HL-60/S4 (cell line): ENCODE data around the gene ACER1.

Source experiments
- in situ Hi-C: fragments of 300-500 bp; cut with MboI; formaldehyde crosslinking; loops from 2 replicates; pipeline ENCODE4 v1.14.3; 2022; ENCODE audit warnings: low sequenced_read_pairs

ACER1 gene

DNA sequence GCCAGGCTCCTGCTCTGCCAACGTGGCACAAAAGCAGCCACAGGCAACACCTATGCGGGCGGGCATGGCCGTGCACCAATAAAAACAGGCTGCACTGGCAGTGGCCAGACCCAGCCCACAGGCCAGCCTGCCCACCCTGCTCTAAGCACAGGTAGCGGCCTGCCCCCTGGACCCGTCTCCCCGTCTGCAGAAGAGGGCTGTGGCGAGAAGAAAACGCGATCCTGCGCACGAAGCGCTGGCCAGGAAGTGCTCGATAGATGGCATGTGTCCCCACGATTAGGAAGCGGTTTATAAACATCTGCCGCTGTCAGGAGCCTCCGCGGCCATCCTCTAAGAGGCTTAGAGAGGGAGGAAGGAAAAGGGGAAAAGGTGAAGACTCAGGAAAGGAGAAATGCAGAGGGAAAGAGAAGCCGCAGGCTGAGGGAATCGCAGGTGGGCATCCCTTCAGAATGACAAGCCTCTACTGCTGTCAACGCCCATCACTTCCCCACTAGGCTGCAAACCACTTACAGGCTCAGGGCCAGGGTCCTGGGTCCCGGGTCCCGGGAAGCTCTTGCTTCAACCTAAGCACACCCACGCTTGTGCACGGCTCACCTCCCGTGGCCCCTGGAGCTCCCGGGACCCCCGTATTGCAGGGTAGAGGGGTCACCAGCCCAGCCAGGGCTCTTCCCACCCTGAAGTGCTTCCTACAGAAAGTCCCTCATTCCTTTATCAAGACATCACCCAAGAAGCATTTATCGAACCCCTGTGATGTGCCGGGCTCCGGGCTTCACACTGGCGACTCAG lies 64.1 kb downstream of the ACER1 start:
- in situ Hi-C loops = no loop called here

GRCh38 chr19:6268382-6268771 lies 65.0 kb downstream of the ACER1 start:
- in situ Hi-C loops = no loop called here

- in situ Hi-C loops = no loop called here
Observed at GRCh38 chr19:6267552-6268381, 65.6 kb downstream of the ACER1 start.

GRCh38 chr19:6264803-6265202 lies 68.6 kb downstream of the ACER1 start:
- in situ Hi-C loops = no loop called here

DNA sequence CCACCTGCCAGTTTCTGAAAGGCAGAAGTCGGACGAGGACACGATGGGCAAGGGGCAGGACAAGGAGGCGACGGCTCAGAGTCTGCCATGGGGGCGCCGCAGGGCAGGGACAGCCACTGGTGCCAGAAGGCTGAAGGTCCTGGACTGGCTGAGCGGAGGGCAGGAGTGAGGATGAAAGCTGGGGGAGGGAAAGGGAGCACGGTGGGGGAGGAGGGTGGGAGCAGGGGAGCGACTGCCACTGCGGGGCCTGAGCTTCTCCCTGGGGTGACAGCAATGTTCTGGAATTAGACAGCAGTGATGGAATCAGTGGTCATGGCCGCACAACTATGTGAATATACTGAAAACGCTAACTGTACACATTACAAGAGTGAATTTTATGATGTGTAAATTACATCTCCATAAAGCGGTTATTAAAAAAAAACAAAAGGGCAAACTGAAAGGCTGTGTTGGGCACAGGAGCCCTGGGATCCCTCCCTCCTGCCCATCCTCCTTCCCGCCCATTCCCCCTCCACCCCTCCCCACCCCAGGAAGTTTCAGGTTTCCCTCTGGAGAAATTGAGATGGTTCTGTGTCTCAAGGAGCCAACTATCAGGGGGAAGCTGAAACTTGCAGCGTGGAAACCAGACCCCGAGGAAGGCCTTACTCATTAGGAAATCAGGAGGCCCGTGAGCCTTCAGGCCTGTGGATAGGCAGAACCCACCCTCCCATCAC lies 69.5 kb downstream of the ACER1 start:
- in situ Hi-C loops = no loop called here

DNA sequence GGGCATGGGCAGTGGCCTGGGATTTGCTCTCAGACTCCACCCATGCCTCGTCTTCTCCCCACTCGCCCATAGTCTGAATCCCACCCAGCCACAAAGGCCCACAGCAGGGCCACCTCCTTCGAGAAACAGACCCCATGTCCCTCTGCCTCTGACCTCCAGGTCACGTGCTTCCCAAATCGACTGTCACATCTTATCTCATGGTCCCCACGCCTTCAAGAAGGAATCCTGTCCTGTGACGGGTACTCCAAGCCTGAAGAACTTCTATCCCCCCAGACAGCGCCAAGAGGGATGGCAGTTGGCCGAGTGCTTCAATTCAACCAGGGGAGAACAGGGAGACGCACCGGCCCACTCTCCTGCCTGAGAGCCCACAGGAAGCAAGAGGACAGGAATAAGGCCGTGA lies 70.1 kb downstream of the ACER1 start:
- in situ Hi-C loops = no loop called here

DNA sequence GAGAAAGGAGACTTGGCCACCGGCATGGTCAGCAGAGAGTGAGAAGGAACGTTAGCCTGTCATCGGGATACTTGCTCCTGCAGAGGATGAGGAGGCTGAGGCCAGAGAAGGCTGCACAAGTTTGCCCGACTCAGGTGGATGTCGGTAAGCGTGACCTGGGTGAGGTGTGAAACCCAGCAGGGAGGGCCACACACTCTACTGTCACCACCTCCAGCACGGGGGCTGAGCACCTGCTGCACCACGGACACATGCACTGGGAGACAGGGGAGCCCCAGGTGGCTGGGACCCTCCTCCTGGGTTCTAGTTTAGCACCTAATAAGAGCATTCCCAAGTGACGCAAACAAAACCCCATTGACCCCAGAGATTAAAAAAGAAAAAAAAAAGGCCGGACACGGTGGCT lies 70.9 kb downstream of the ACER1 start:
- in situ Hi-C loops = no loop called here

- in situ Hi-C loops = no loop called here
Observed at GRCh38 chr19:6261883-6262282, 71.5 kb downstream of the ACER1 start.

GRCh38 chr19:6260912-6261650 lies 72.3 kb downstream of the ACER1 start:
- in situ Hi-C loops = no loop called here

DNA sequence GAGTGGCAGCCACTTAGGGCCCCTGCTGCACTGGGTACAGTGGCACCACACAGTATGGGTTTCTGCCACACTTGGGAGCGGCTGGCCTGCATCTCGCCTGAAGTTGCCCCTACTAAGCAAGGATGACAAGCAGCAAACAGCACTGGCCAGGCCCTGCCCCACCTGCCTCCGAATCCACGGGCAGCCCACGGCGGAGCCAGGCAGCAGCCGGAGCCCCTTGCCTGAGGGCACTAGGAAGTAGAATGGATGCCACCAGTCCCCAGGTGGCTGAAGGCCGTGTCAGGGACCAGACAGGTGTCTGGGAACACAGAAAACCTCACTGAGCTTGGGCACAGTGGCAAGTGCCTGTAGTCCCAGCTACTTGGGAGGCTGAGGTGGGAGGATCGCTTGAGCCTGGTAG lies 73.0 kb downstream of the ACER1 start:
- in situ Hi-C loops = no loop called here

- in situ Hi-C loops = no loop called here
Observed at GRCh38 chr19:6259312-6259861, 74.0 kb downstream of the ACER1 start.

- in situ Hi-C loops = no loop called here
Observed at GRCh38 chr19:6258812-6259311, 74.5 kb downstream of the ACER1 start.
